Heart right ventricle (tissue), 16 donors: ENCODE measurements around the gene BHLHE40. TPM values are rescaled to one million over a fixed set of nuclear protein-coding genes. Genes with fewer than 3 reads are reported as not detected.
A peak's percentile ranks its signal among the peaks of the same experiment; 100 is the strongest.

ENCODE experiments used
- ATAC-seq, 8 donors: fragments of 200-7000 bp; cut with Tn5 transposase; one replicate each; pipeline ENCODE4 v1.9.1; 2020; ENCODE audit warnings: mild to moderate bottlenecking in 8 of 8, moderate library complexity in 8 of 8, moderate number of reproducible peaks in 1 of 8
- DNase-seq, 2 donors: peaks; one replicate each; pipeline ENCODE4 v3.0.0-alpha.2; 2020
- H3K27ac ChIP-seq, 10 donors: fragments of 200-600 bp; sonication (generic) in 2 of 10; one replicate each; pipeline versions ENCODE4 v1.5.0 to v1.8.0; 2020 to 2022; ENCODE audit warnings: mild to moderate bottlenecking in 3 of 10
- H3K27me3 ChIP-seq, 7 donors: fragments of 200-600 bp; one replicate each; pipeline ENCODE4 v1.8.0; 2021 to 2022; ENCODE audit warnings: mild to moderate bottlenecking in 2 of 7
- H3K36me3 ChIP-seq, 9 donors: fragments of 200-600 bp; sonication (generic) in 1 of 9; one replicate each; pipeline versions ENCODE4 v1.5.0 to v1.8.0; 2020 to 2022; ENCODE audit warnings: mild to moderate bottlenecking in 2 of 9
- H3K4me1 ChIP-seq, 9 donors: fragments of 200-600 bp; sonication (generic) in 1 of 9; one replicate each; pipeline versions ENCODE4 v1.5.0 to v1.8.0; 2020 to 2022; ENCODE audit warnings: mild to moderate bottlenecking in 4 of 9
- H3K4me3 ChIP-seq, 10 donors: fragments of 200-600 bp; sonication (generic) in 2 of 10; one replicate each; pipeline versions ENCODE4 v1.5.0 to v1.8.0; 2020 to 2022; ENCODE audit warnings: mild to moderate bottlenecking in 7 of 10, moderate library complexity in 2 of 10
- H3K9me3 ChIP-seq, 11 donors: fragments of 200-600 bp in 10 of 11; sonication (generic) in 2 of 11; one replicate each; pipeline versions ENCODE4 v1.5.0 to v1.8.0; 2013 to 2022; ENCODE audit warnings: mild to moderate bottlenecking in 2 of 11, control low read depth in 1 of 11, moderate library complexity in 1 of 11
- WGBS, 2 donors: extraction: QIAGEN DNeasy Blood & Tissue Kit; methylation state at CpG; one replicate each; pipeline ENCODE4 v1.1.7; 2013; ENCODE audit warnings: inconsistent platforms in 1 of 2; 5-methylcytosine and 5-hydroxymethylcytosine counted together
- intact Hi-C, 10 donors: fragments of 100-400 bp; cut with DNase I; formaldehyde crosslinking; loops; one replicate each; pipeline versions ENCODE4 v1.11.1 to v1.14.2; 2022
- polyA plus RNA-seq, 2 donors: library from polyadenylated mRNA; stranded (reverse); fragments of 200-250 nt; gene quantifications; one replicate each; pipeline ENCODE4 v1.2.3, GENCODE V29; 2013
- total RNA-seq, 10 donors: library from RNA; stranded (reverse); fragmentation: NEBNext Ultra II Directional in 3 of 10; extraction: Animal tissue kit (Norgen Biotek cat#: 25700) in 3 of 10; gene quantifications; one replicate each; pipeline versions ENCODE4 v1.2.1 to v1.2.4, GENCODE V29; 2021 to 2023
- TF ChIP-seq, protein P1 (sequence below), 9 donors: fragments of 200-600 bp; sonication (generic) in 2 of 9; IDR thresholded peaks; one replicate each; pipeline versions ENCODE4 v1.5.0 to v1.8.0; 2021 to 2022; ENCODE audit warnings: antibody characterized with exemption in 9 of 9, mild to moderate bottlenecking in 5 of 9, moderate library complexity in 1 of 9
- donor health status: Arrhythmogenic right ventricular cardiomyopathy.
- donor health status: ischemic (EF 13 %, LVEDD 7.1; RV severe dilation, severe dysfunction).
- donor health status: healthy with polysubstance abuse.
- donor health status: DM: no; HTN: yes; CAD: no.
- donor health status: DM: no; HTN: no; CAD: no.
- donor health status: ischemic (EF 25% LVEDD 6.9; RV normal size, moderate dysfunction).
- donor health status: ischemic (EF 25% LVEDD 5.7; RV mildly dilated, moderate dysfunction).
- donor health status: healthy.
- donor health status: DM: yes; HTN: yes; CAD: no.
- donor health status: Ischemic cardiomyopathy.
- donor health status: ischemic (EF 35%, LVEDD 5.7; RV mildly dilated, moderate dysfunction).
- donor health status: nonischemic (EF 11% LVEDD 7.7; RV severe dilation, severe dysfunction).
- donor health status: DM: yes; HTN: yes; CAD: no.
- donor health status: PGD.
- donor health status: ischemic (EF 29% LVEDD 5.4; RV normal size, mild dysfunction).
- donor health status: nonischemic (EF 23%, LVEDD 6.1; RV moderate dilation, normal function).

BHLHE40 gene
- total and polyA plus RNA-seq, 12 donors, result 10.0 to 209 (median 49.7) TPM

DNA sequence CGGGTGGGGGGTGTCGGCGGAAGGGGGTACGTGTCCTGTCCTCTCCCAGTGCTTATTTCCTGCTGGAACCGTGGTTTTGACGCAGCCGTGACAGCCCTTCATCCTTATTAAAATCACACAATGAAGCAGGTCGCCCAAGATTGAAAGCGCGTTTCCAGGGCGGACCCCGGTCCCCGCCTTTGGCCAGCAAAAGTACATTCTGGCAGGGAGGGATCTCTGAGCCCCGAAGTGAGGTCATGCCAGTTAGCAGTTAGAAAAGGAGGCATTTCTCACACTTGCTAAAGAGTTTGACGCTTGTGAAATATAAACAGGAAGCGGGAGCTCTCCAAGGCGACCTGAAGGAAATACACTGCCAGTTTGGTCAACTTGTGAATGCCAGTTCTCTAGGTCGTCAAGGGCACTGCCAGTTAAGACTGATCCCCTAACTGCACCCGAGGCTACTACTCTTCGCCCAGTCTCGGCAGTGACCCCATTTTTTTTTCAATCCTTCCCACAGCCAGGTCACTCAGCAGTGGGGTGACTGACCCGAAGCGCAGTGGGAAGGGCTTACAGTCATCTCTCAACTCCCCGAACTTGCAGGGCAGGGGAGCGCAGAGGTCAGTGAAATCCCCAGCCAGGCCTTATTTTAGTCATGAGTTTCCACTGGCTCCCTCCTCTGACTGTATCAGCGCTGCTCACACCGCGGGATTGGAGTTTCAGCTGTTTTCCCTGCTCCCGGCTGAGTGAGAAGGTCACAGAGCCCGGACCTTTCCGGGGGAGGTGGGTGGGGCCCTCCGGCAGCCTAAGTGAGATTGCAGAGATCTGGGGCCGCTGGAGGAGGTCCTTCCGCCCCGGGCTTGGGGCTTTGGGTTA is 2.0 kb upstream of the BHLHE40 start:
- Histone ChIP-seq H3K4me3 (peak overlapping the region; percentile 47 to 98 (median 86)), H3K4me1 (peaks cover 0 to 36% (median 23%) of the 10 kb centered on the region in 9 donors), H3K27me3 (no peaks in the 10 kb centered on the region), H3K36me3 (peaks cover 0 to 18% (median 10%) of the 10 kb centered on the region in 9 donors), H3K9me3 (no peaks in the 10 kb centered on the region), H3K27ac (peak overlapping the region; percentile 97 to 100 (median 100))
- WGBS, 2 donors, result 16 to 21% methylated on average over 35 of the region's 35 CpGs
- ATAC-seq (peak; percentile 43 to 68 (median 55)), DNase-seq (peak; percentile 88 to 96)
- intact Hi-C loops, result loop anchor here in 9 of 10 donors (1.0 to 10.0 kb wide), 11 partner anchors 49 to 265 kb away; partner anchors contain the start of gene EDEM1 (in 1 of the 9)
- TF ChIP-seq, protein P1, sequence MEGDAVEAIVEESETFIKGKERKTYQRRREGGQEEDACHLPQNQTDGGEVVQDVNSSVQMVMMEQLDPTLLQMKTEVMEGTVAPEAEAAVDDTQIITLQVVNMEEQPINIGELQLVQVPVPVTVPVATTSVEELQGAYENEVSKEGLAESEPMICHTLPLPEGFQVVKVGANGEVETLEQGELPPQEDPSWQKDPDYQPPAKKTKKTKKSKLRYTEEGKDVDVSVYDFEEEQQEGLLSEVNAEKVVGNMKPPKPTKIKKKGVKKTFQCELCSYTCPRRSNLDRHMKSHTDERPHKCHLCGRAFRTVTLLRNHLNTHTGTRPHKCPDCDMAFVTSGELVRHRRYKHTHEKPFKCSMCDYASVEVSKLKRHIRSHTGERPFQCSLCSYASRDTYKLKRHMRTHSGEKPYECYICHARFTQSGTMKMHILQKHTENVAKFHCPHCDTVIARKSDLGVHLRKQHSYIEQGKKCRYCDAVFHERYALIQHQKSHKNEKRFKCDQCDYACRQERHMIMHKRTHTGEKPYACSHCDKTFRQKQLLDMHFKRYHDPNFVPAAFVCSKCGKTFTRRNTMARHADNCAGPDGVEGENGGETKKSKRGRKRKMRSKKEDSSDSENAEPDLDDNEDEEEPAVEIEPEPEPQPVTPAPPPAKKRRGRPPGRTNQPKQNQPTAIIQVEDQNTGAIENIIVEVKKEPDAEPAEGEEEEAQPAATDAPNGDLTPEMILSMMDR (IDR thresholded peaks at IDR 0.05), result peak in 6 of 9 donors; percentile 12 to 49 (median 30)

DNA sequence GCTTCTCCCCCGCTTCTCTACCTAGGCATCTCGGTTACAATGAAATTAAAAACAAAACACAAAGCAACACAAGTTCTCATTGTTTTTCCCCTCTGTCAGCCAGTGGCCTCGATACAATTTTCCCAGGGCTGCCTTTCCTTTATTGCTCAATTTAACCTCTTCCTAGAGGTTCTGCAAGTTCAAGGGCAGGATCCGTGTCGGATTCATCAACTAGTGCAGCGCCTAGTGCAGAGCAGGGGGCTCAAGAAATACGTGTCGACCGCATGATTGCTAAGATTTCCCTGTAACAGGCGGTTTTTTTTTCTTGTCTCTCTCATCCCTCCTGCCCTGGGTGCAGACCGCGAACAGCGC is 1.4 kb upstream of the BHLHE40 start:
- peak overlapping the region; percentile 97 to 100 (median 100) for H3K27ac ChIP-seq
- ATAC-seq (no peak), DNase-seq (no peak)
- TF ChIP-seq, protein P1 (IDR thresholded peaks at IDR 0.05), result no peak
- no peaks in the 10 kb centered on the region for H3K27me3 ChIP-seq
- peak overlapping the region; percentile 47 to 98 (median 86) for H3K4me3 ChIP-seq
- WGBS, 2 donors, result 0% methylated on average over 13 of the region's 13 CpGs
- H3K36me3 ChIP-seq, result peaks cover 0 to 24% (median 16%) of the 10 kb centered on the region in 9 donors
- intact Hi-C loops, result loop anchor here in 9 of 10 donors (1.0 to 10.0 kb wide), 12 partner anchors 48 to 266 kb away; partner anchors contain the start of gene EDEM1 (in 1 of the 9)
- peaks cover 4 to 42% (median 29%) of the 10 kb centered on the region in 9 donors for H3K4me1 ChIP-seq
- H3K9me3 ChIP-seq, result no peaks in the 10 kb centered on the region

DNA sequence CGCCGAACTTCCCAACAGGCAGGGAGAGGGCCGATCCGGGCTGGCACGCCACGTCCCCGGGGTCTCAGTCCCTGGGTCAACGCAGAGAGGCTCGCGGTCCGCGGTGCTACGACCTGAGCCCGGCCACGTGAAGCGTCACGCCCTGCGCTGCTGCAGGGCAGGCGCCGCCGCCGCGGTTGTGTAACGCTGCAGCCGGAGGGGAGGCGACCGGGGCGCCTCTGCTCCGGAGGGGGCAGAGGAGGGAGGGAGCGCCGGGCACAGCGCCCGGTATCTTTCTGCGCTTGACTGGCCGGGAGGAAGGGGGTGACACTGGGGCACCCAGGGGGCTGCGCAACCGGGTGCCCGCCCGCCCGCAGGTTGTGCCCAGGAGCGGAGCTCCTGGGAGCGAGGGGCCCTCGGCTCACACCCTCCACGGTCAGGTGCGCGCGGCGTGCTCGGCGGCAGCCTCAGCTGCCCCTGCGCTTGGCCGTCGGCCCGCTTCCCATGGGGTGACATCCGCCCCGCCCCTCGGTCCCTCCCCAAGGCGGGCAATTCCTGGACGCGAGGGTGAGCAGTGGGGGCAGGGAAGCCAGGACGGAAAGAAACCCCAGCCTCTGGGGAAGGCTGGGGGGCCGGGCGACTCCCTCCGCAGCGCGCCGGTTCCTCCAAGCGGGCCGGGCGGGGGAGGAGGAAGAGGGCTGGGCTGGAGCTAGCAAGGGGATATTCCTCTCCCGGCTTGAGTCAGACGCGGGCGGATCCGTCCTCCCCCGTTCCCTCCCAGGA is 852 bp upstream of the BHLHE40 start:
- WGBS, 2 donors, result 0 to 1% methylated on average over 62 to 76 of the region's 76 CpGs

More for the DNA sequence above, 852 bp upstream of the BHLHE40 start:
- intact Hi-C loops, result loop anchor here in 9 of 10 donors (1.0 to 10.0 kb wide), 9 partner anchors 48 to 266 kb away; partner anchors contain the start of gene EDEM1 (in 1 of the 9)
- peak overlapping the region; percentile 97 to 100 (median 100) for H3K27ac ChIP-seq
- H3K9me3 ChIP-seq, result no peaks in the 10 kb centered on the region
- H3K4me3 ChIP-seq, result peak overlapping the region; percentile 47 to 98 (median 86)
- peaks cover 4 to 48% (median 34%) of the 10 kb centered on the region in 9 donors for H3K4me1 ChIP-seq
- no peaks in the 10 kb centered on the region for H3K27me3 ChIP-seq
- peak; percentile 75 to 88 (median 80) for ATAC-seq
- peak; percentile 96 to 99 for DNase-seq
- H3K36me3 ChIP-seq, result peaks cover 0 to 30% (median 22%) of the 10 kb centered on the region in 9 donors
- TF ChIP-seq, protein P1 (IDR thresholded peaks at IDR 0.05), result peak in 2 of 9 donors; percentile 8 to 17
